T-helper 1 cell (primary cell): ENCODE data around the gene FARS2.
"Not testable (repeated sequence)": the region's sequence is repeated elsewhere in the genome, so short reads cannot be mapped to it uniquely, and the experiment has no call there.

Experiments used
- DNase-seq, 5 donors: peaks; one replicate each; pipeline ENCODE4 v3.0.0-alpha.2; 2012 to 2020

The FARS2 gene

DNA sequence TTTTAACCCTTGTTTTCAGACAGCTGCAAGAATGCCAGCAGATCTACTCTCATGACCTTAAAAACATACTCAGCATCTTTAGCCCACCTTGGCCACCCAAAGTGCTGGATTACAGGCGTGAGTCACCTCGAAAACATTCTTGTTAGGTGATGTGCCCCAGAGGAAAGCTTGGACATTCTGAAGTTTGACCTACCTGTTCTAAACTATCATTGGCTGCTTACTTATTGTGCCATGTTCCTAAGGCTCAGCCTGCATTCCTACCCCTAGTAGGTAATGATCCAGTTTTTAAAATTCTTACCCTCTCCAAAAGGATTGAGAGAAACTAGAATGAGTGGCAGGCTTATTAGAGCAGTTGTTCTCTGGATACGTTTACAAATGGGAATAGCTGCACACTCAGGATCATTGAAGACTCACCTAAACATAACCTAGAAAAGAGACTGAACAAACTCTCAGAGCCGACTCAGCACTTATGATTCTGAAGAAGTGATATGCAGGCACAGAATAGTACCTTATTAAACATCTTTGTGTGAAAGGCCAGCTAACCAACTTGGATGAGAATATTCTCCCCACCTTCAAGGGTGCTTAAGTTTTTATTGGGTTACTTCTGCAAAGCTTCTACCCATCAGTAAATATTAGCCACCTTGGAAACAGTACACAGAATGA is 383.3 kb downstream of the FARS2 start:
- no peak for DNase-seq

- DNase-seq = no peak
These were observed 384.3 kb downstream of the FARS2 start for GRCh38 chr6:5645328-5646290.

DNA sequence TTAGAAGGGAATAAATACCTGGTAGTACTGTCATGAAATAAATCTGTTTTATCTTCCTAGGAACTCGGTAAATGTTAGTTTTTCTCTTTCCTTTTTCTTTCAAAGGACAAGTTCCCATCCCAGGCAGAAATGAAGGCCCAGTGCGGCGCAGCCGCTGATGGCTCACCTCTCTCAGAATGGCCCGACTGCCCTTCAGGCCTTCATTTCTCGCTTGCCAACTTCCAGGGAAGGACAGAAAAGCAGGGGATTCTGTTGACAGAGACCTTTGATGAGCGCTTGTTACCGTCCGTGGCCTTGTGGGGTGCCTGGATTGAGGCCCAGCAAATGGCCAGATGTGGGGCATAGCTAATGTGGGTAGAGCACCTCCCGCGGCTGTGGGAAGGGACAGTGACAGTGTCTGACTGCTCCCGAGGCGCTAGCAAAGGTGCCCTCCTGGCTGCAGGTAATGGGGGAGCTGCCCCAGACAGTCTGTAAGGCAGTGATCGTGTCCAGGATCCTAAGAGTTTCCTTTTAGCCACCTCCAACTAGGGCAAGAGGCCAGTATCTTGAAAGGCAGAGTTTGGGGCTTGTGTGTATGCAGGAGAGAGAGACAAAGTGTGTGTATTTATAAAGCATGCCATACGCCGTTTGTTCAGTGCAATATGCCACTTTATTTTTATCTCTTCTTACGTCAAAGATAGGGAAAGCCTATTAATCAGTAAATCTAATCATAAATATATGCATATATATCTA is 391.3 kb downstream of the FARS2 start:
- DNase-seq = no peak

- no peak for DNase-seq
These were observed 392.5 kb downstream of the FARS2 start for GRCh38 chr6:5653801-5654200.

DNA sequence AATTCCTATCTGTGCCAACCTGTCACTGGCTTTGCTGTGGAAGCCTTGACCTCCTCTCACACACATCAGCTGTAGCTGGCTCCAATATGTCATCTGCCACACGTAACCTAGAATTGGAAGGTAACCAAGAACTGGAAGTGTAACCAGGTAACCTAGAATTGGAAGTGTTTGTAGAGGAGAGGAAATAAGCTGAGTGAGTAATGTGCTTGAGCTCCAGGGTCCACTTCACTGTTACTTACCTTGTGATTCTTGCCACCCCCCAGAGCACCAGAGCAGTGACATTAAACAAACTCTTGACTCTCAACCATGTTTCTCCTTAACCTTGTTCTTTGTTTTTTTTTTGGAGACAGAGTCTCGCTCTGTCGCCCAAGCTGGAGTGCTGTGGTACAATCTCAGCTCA is 394.9 kb downstream of the FARS2 start:
- DNase-seq = no peak

DNA sequence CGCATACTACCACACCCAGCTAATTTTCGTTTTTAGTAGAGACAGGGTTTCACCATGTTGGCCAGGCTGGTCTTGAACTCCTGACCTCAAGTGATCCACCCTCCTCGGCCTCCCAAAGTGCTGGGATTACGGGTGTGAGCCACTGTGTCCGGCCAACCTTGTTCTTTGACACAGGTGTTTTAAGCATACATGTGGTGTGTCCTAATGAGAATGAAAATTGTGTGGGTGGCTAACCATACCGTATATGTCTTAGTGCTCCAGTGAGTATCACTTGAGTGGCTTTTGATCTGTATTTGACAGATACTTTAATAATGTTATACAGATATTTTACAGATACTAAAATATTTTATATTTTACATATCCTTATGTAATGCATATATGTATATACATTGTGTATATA is 395.4 kb downstream of the FARS2 start:
- DNase-seq = not testable (repeated sequence)

DNA sequence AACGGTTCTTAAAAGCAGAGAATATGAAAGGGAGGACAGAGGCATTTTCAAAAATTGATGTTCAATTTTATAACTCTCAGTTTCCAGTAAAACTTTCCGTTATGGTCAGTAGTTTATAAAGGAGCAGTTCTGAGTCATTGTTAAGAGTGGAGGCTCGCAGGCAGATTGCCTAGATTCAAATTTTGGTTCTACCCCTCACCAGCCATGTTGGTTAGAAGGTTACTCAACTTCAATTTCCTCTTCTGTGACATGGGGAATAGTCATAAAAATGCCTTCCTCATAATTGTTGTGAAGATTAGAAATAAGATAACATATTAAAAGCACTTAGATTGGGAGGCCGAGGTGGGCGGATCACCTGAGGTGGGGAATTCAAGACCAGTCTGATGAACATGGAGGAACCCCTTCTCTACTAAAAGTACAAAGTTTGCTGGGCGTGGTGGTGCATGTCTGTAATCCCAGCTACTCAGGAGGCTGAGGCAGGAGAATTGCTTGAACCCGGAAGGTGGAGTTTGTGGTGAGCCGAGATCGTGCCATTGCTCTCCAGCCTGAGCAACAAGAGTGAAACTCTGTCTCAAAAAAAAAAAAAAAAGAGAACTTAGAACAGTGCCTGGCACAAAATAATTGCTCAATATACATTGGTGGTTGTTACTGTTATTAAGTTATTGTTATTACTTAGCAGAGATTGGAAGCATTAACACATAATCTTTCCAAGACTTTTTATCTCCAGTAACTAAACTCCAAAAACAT is 396.5 kb downstream of the FARS2 start:
- DNase-seq = no peak

DNA sequence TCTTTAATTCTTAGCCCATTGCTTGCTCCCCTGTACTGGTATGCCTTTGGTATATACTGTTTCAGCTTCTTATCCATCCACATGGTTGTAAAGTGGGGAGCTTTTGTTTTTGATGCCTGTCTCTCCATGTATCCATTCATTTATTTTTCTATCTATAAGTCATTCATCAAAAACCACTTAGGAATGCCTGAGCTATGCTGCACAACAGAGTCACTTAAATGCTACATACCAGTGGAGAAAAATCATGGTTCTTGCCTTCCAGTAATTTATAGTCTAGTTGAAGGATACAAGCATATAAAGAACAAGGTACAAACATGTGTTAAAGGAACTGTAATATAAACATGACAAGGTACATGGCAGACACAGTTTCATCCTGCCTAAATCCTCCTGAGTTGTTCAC is 398.2 kb downstream of the FARS2 start:
- no peak for DNase-seq

GRCh38 chr6:5660772-5661171 is 399.5 kb downstream of the FARS2 start:
- DNase-seq = no peak

DNA sequence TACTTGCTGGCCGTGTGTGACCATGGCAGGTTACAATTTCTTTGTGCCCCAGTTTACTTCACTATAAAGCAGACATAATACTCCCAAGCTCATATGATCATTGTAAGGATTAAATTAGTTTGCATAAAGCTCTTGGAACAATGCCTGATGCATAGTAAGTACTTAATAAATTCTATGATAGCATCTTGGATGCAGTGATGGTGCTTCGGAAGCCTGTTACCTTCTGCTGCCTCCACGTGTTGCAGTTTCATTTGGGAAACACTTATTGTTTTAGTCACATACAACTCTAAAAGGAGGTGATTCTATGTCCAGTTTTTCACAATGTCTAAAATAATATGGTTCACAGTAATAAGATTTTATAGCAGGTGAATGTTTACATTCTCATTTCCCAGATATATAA is 401.5 kb downstream of the FARS2 start:
- DNase-seq = no peak

DNA sequence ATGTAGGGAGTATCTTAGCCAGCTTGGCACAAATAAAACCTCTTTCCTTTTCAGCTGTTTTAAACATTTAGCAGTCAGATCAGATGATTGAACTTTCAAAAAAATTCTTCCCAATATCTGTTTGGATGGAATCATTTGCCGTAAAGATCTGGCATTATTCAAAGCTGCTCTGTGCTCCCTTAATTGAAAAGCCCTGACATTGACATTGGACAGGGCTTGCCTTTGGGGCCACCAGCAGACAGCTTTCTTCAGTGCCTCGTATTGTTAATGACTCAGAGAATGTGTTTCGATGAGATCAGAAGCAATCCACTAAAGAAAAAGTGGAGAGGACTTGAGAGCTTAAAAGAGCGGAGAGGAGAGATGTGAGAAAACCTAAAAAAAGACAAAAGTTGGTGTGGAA is 401.9 kb downstream of the FARS2 start:
- DNase-seq = no peak

- DNase-seq = no peak
These were observed 402.4 kb downstream of the FARS2 start for GRCh38 chr6:5663739-5664138.

GRCh38 chr6:5664149-5664548 is 402.8 kb downstream of the FARS2 start:
- DNase-seq = no peak

GRCh38 chr6:5665173-5665572 is 403.9 kb downstream of the FARS2 start:
- DNase-seq = peak in 2 of 5 donors; percentile 6 to 43

DNA sequence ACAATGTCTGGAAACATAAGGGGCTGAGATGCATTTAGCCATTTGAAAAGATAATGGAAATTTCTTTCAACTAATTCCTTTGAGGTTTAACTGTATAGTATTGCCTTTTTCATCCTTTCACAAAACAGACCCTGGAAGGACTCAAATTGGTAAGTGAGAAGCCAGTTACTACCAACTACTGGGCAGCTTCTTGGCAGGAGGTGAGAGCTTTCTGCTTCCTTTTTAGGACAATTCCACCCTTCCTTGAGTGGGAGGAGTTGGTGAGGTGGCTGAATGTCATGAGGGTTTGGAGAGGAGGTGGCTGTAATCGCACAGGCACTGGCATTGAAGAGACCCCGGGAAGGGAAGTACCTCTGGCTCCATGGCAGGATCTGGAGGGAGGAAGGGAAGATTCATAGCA is 404.4 kb downstream of the FARS2 start:
- DNase-seq = no peak

DNA sequence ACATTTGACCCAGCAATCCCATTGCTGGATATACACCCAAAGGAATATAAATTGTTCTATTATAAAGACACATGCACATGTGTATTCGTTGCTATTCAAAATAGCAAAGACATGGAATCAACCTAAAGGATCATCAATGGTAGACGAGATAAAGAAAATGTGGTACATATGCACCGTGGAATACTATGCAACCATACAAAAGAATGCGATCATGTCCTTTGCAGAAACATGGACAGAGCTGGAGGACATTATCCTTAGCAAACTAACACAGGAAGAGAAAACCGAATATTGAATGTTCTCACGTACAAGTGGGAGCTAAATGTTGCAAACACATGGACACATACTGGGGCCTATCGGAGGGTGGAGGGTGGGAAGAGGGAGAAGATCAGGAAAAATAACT is 405.4 kb downstream of the FARS2 start:
- no peak for DNase-seq

DNA sequence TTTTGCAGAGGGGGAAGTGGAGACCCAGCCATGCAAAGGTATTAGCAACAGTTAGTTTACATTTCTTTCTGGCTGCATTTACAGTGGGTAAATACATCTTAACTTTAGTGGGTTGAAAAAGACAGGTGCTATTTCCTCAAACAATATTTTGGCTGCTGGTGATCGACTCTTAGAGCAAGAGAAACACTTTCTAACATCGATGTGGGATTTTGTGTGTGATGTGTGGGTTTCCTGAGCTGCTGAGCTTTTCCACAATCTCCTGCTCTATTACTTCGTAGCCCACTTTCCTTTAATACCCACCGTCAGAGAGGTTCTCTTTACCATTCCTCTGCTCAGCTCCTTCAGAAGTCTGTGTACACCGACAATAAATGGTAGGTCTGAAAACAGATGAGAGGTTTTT is 406.4 kb downstream of the FARS2 start:
- no peak for DNase-seq

DNA sequence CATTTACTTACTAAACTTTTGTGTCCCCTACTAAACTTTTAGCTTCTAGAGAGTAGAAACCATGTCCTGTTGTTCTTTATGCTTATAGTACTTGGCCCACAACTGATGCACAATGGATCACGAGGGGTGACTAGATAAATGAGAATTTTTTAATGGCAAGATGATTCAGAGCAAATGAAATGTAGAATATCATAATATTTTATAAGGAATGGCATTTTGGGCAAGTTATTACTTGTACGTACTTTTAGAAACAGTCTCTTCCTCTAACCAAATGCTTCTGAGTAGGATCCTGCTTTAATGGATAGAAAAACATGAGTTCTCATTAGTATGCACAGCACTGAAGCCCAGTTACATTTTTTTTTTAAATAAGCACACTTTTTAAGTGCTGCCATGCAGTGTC is 409.1 kb downstream of the FARS2 start:
- DNase-seq = no peak

DNA sequence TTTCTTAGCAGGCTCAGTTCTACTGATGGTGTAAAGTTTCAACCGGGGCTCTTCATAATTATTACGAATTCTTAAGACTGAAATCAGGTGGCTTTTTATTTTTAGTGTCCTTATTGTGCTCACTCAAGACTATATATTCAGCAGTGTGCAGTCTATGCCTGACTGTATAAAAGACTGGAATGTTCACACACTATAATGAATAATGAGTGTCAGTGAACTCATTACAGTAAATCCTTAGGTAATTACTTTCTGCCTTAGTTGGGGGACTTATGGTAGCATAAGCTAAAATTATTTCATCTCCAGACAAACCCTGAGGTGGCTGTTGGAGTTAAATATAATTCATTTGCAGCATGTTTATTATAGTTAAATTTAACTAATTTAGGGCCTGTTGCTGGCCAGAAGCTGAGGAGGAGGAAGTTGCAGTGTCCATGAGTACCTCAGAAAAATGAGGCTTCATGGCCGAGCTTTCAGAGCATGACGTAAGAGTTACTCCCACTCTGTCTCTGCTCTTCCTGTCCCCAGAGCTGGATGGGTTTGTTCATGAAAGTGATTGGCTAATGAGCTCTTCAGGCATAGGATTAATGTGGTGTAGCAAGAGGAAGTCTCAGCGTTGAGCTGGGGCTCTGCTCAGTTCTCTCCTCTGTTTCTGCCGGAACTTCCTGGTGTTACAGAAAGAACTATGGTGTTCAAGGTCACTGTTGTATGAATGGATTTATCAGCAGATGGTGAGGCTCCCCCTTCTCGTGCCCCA is 409.7 kb downstream of the FARS2 start:
- peak in 1 of 5 donors; percentile 37 for DNase-seq

DNA sequence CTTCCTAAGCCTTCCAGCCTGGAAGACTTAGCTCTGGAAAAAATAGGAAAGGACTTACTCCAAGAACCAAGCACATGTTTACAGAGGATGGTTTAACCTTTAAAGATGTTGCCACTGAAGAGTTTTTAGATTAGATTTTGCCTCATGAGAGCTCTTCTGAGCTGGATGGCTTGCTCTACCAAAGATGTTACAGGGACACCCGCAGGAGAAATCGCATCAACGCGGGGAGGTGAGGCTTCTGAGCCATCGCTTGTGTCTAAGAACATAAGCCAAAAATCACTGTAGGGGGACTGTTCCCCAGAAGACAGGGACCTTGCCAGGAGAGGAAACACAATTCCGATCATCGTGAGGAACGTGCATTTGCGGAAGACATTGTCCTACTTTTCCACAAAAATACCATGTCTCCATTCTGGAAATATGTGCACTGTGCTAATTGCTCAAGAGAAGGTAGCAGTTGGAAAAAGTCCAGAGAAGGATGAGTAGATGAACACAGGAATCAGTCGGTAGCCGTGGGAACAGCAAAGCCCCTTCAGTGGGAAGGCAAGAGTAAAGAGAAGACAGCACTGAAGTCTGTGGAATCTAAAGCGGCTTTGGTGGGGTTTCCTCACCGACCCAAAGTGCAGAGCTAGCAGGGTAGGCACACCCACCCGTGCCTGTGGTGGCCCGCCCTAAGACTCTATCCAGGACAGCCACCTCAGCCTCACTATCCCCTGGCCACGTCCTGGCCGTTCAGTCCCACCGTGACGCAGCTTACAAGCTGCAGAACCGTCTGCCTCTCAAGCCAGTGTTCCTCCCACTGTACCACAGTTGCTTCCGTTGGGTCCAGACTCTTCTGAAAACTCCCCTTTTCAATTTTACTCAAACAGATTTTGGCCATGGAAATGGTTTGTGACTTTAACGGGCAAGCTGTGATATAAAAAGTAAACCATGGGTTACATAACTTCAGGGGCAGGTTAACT is 410.6 kb downstream of the FARS2 start:
- no peak for DNase-seq

- DNase-seq = no peak
These were observed 411.3 kb downstream of the FARS2 start for GRCh38 chr6:5672581-5673011.
